ENCODE data around the gene ZIC5. TPM values are rescaled to one million over a fixed set of nuclear protein-coding genes. Genes with fewer than 3 reads are reported as not detected.

The ZIC5 gene
- total RNA-seq: not detected
- long read RNA-seq: 0 reads

- TF ChIP-seq CTCF (IDR thresholded peaks at IDR 0.05): no peak
- intact Hi-C loops (cut with DNase I): no loop called here
- Histone ChIP-seq H3K9me3 (no peaks in the 10 kb centered on the region), H3K4me3 (peak within 1 kb of the TSS; percentile 19), H3K27me3 (ENCODE audit: low read depth) (peaks cover 96% of the 10 kb centered on the region), H3K27ac (no peak within 1 kb of the TSS), H3K36me3 (no peaks in the 10 kb centered on the region), H3K4me1 (peaks cover 34% of the 10 kb centered on the region)
- ATAC-seq (no peak), DNase-seq (no peak)
Measured at GRCh38 chr13:99971576-99972189, at the start of gene ZIC5. Gene ZIC5, minus strand, starts transcription at chr13:99971767. Its CDS starts 164 bp downstream, at chr13:99971603.

DNA sequence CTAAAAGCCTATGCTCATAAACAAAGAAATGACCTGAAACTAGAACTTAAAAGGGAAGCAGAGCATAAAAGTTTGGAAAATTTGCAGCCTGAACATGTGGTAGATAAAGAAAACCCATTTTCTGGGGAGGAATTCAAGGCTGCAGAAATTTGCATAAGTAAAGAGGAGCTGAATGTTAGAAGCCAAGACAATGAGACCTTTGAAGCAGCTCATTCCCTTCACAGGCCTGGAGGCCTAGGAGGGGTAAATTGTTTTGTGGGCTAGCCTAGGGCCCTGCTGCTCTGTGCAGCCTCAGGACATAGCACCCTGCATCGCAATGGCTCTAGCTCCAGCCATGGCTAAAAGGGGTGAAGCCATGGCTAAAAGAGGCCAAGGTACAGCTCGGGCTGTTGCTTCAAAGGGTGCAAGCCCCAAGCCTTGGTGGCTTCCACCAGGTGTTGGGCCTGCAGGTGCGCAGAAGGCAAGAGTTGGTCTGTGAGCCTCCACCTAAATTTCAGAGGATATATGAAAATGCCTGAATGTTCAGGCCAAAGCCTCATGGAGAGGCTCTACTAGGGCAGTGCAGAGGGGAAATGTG is 48.3 kb upstream of the ZIC5 start:
- DNase-seq (no peak), ATAC-seq (no peak)
- Histone ChIP-seq H3K27me3 (ENCODE audit: low read depth) (no peaks in the 10 kb centered on the region), H3K36me3 (no peaks in the 10 kb centered on the region), H3K9me3 (no peaks in the 10 kb centered on the region), H3K4me1 (no peaks in the 10 kb centered on the region), H3K4me3 (no peak overlapping the region), H3K27ac (no peak overlapping the region)
- no peak for TF ChIP-seq CTCF (IDR thresholded peaks at IDR 0.05)
- intact Hi-C loops (cut with DNase I): no loop called here

- intact Hi-C loops (cut with DNase I): no loop called here
- no peaks in the 10 kb centered on the region for H3K27me3 ChIP-seq (ENCODE audit: low read depth)
- no peak for ATAC-seq
- no peak for DNase-seq
- no peak overlapping the region for H3K27ac ChIP-seq
- H3K36me3 ChIP-seq: no peaks in the 10 kb centered on the region
- TF ChIP-seq CTCF (IDR thresholded peaks at IDR 0.05): no peak
- H3K4me3 ChIP-seq: no peak overlapping the region
- no peaks in the 10 kb centered on the region for H3K4me1 ChIP-seq
- H3K9me3 ChIP-seq: no peaks in the 10 kb centered on the region
Measured at GRCh38 chr13:100014621-100015020, 43.1 kb upstream of the ZIC5 start.

GRCh38 chr13:99998261-99998660 is 26.7 kb upstream of the ZIC5 start:
- ATAC-seq: no peak
- Histone ChIP-seq H3K9me3 (no peaks in the 10 kb centered on the region), H3K27me3 (ENCODE audit: low read depth) (peaks cover 91% of the 10 kb centered on the region), H3K4me3 (no peak overlapping the region), H3K36me3 (no peaks in the 10 kb centered on the region), H3K27ac (no peak overlapping the region), H3K4me1 (no peaks in the 10 kb centered on the region)
- intact Hi-C loops (cut with DNase I): no loop called here
- DNase-seq: no peak
- no peak for TF ChIP-seq CTCF (IDR thresholded peaks at IDR 0.05)

GRCh38 chr13:99997702-99998214 is 26.2 kb upstream of the ZIC5 start:
- Histone ChIP-seq H3K27ac (no peak overlapping the region), H3K36me3 (no peaks in the 10 kb centered on the region), H3K9me3 (no peaks in the 10 kb centered on the region), H3K4me1 (no peaks in the 10 kb centered on the region), H3K27me3 (ENCODE audit: low read depth) (peaks cover 91% of the 10 kb centered on the region), H3K4me3 (no peak overlapping the region)
- no peak for TF ChIP-seq CTCF (IDR thresholded peaks at IDR 0.05)
- intact Hi-C loops (cut with DNase I): no loop called here
- ATAC-seq: peak; percentile 31 to 34
- no peak for DNase-seq

Measured in lower lobe of right lung (tissue), 2 donors.